Ovary (tissue), 9 donors: ENCODE measurements around the gene RNASE11. TPM values are rescaled to one million over a fixed set of nuclear protein-coding genes. Genes with fewer than 3 reads are reported as not detected.

Experiments
- DNase-seq, 5 donors: peaks; one replicate each; pipeline ENCODE4 v3.0.0-alpha.2; 2019 to 2020
- H3K27ac ChIP-seq, 2 donors: fragments of 200-600 bp; one replicate each; pipeline versions ENCODE4 v1.5.1 to v1.8.0; 2019 to 2022
- H3K27me3 ChIP-seq: fragments of 200-600 bp; one replicate; pipeline ENCODE4 v1.8.0; 2022
- H3K36me3 ChIP-seq: fragments of 200-600 bp; sonication (generic); one replicate; pipeline ENCODE4 v1.5.1; 2019
- H3K4me1 ChIP-seq: one replicate; pipeline ENCODE4 v1.8.1; 2013; ENCODE audit warnings: mild to moderate bottlenecking, moderate library complexity; ENCODE audit not compliant: insufficient read depth
- H3K4me3 ChIP-seq: fragments of 200-600 bp; sonication (generic); one replicate; pipeline ENCODE4 v1.5.1; 2017
- H3K9me3 ChIP-seq, 2 donors: fragments of 200-600 bp in 1 of 2; sonication (generic) in 1 of 2; one replicate each; pipeline versions ENCODE4 v1.5.1 to v1.8.1; 2013 to 2019; ENCODE audit warnings: mild to moderate bottlenecking in 1 of 2, moderate library complexity in 1 of 2
- EP300 ChIP-seq: sonication (generic); formaldehyde crosslinking; IDR thresholded peaks from one replicate; pipeline ENCODE4 v1.6.1; 2017; ENCODE audit warnings: antibody characterized with exemption
- POLR2A ChIP-seq: fragments of 450-650 bp; IDR thresholded peaks from one replicate; pipeline ENCODE4 v1.6.1; 2017; ENCODE audit warnings: antibody characterized with exemption, mild to moderate bottlenecking, moderate library complexity
- WGBS, 3 donors: extraction: QIAGEN DNeasy Blood & Tissue Kit in 1 of 3; methylation state at CpG; one replicate each; pipeline versions ENCODE4 v1.1.5 to v1.1.7; 2013 to 2017; 5-methylcytosine and 5-hydroxymethylcytosine counted together
- intact Hi-C, 4 donors: fragments of 100-400 bp; cut with DNase I; formaldehyde crosslinking; loops; one replicate each; pipeline versions ENCODE4 v1.11.0 to v1.15.1; 2022 to 2023
- polyA plus RNA-seq, 2 donors: library from polyadenylated mRNA; stranded (reverse); fragments of 200-250 nt in 1 of 2; fragments of 350-450 nt in 1 of 2; fragmentation: Illumina TruSeq in 1 of 2; extraction: RNeasy Lipid Tissue Mini Kit (QIAGEN cat#74804) in 1 of 2; gene quantifications; one replicate each; pipeline ENCODE4 v1.2.3, GENCODE V29; 2013 to 2014
- total RNA-seq, 7 donors: library from RNA; depleted of rRNA in 2 of 7; stranded (reverse); fragments of >200 nt in 2 of 7; fragmentation: NEBNext Ultra II Directional in 3 of 7; extraction: Animal tissue kit (Norgen Biotek cat#: 25700) in 3 of 7; gene quantifications; one replicate each; pipeline versions ENCODE4 v1.1.0 to v1.2.4, GENCODE V29; 2016 to 2023
- TF ChIP-seq, protein P1 (sequence below), 3 donors: fragments of 450-650 bp in 2 of 3; fragments of 200-600 bp in 1 of 3; IDR thresholded peaks; one replicate each; pipeline versions ENCODE4 v1.5.1 to v1.8.0; 2016 to 2022; ENCODE audit warnings: antibody characterized with exemption in 3 of 3, mild to moderate bottlenecking in 1 of 3
- donor health status: DM: no; HTN: no; CAD: no; lungs with moderate emphysema.
- donor health status: DM: no; HTN: no; CAD: no.
- donor health status: Bipolar disorder and iron deficiency.
- donor health status: DM: yes; HTN: yes; CAD: no.
- donor health status: DM: no; HTN: no; CAD: no.
- donor health status: DM: yes; HTN: yes; CAD: no.

The RNASE11 gene
- total and polyA plus RNA-seq, 9 donors: 0.28 TPM; not detected in 8

- no peak overlapping the region for H3K4me3 ChIP-seq
These were observed 29.6 kb upstream of the RNASE11 start for GRCh38 chr14:20617138-20618003.

DNA sequence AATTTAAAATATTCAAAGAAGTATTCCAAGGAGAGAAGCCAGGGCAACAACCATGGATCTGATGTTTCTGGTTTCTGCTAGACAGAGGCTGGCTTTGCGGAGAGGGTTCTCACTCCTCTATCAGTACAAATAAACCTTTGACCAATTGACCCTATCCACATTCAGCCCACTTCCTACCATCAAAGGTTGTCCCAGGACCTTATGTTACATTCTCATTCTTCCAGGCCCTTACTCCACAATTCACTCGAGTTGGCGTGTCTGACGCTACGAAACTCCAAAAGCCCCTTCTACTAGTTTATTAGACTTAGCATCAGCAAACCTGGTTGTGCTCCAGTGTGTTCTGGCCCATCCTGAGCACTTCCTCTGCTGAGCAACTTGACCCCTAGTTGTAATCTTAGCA lies 28.2 kb upstream of the RNASE11 start:
- H3K4me3 ChIP-seq: no peak overlapping the region
- H3K36me3 ChIP-seq: no peaks in the 10 kb centered on the region
- no peak overlapping the region for H3K27ac ChIP-seq
- H3K4me1 ChIP-seq: no peaks in the 10 kb centered on the region
- H3K9me3 ChIP-seq: no peaks in the 10 kb centered on the region
- TF ChIP-seq POLR2A (no peak), EP300 (no peak)
- TF ChIP-seq, protein P1, sequence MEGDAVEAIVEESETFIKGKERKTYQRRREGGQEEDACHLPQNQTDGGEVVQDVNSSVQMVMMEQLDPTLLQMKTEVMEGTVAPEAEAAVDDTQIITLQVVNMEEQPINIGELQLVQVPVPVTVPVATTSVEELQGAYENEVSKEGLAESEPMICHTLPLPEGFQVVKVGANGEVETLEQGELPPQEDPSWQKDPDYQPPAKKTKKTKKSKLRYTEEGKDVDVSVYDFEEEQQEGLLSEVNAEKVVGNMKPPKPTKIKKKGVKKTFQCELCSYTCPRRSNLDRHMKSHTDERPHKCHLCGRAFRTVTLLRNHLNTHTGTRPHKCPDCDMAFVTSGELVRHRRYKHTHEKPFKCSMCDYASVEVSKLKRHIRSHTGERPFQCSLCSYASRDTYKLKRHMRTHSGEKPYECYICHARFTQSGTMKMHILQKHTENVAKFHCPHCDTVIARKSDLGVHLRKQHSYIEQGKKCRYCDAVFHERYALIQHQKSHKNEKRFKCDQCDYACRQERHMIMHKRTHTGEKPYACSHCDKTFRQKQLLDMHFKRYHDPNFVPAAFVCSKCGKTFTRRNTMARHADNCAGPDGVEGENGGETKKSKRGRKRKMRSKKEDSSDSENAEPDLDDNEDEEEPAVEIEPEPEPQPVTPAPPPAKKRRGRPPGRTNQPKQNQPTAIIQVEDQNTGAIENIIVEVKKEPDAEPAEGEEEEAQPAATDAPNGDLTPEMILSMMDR (IDR thresholded peaks at IDR 0.05): no peak
- no peaks in the 10 kb centered on the region for H3K27me3 ChIP-seq
- intact Hi-C loops: no loop called here
- 82 to 85% (median 83%) methylated on average over 5 of the region's 5 CpGs for WGBS, 3 donors
- no peak for DNase-seq

More at GRCh38 chr14:20617138-20618003, 29.6 kb upstream of the RNASE11 start:
- H3K27me3 ChIP-seq: no peaks in the 10 kb centered on the region
- WGBS, 3 donors: 83 to 85% (median 83%) methylated on average over 12 of the region's 12 CpGs
- DNase-seq: no peak
- H3K9me3 ChIP-seq: no peaks in the 10 kb centered on the region
- TF ChIP-seq POLR2A: no peak
- TF ChIP-seq, protein P1 (IDR thresholded peaks at IDR 0.05): no peak
- no peaks in the 10 kb centered on the region for H3K36me3 ChIP-seq
- intact Hi-C loops: no loop called here
- no peak overlapping the region for H3K27ac ChIP-seq
- no peaks in the 10 kb centered on the region for H3K4me1 ChIP-seq

GRCh38 chr14:20614038-20614840 lies 26.4 kb upstream of the RNASE11 start:
- WGBS, 3 donors: 2 to 3% (median 3%) methylated on average over 17 of the region's 17 CpGs
- TF ChIP-seq, protein P1 (IDR thresholded peaks at IDR 0.05): no peak
- TF ChIP-seq POLR2A: no peak
- no peak for TF ChIP-seq EP300
- DNase-seq: peak; percentile 45 to 60 (median 48)
- Histone ChIP-seq H3K36me3 (no peaks in the 10 kb centered on the region), H3K27ac (peak overlapping the region; percentile 73 to 79), H3K9me3 (no peaks in the 10 kb centered on the region), H3K4me1 (no peaks in the 10 kb centered on the region), H3K27me3 (no peaks in the 10 kb centered on the region), H3K4me3 (peak overlapping the region; percentile 57)
- intact Hi-C loops: loop anchor here in 3 of 4 donors (5.0 kb wide), 3 partner anchors 68 to 272 kb away; partner anchors contain the start of genes RNASE4 (in 2 of the 3), PARP2 (in 1 of the 3) and TEP1 (in 1 of the 3)
